Ureter (tissue), 1 donor: ENCODE results near the gene WRNIP1. TPM values are rescaled to one million over a fixed set of nuclear protein-coding genes. Genes with fewer than 3 reads are reported as not detected.
"Not testable (repeated sequence)": the region's sequence is repeated elsewhere in the genome, so short reads cannot be mapped to it uniquely, and the experiment has no call there.

Experiments
- DNase-seq: peaks from one replicate; pipeline ENCODE4 v3.0.0-alpha.2; 2020; ENCODE audit warnings: low spot score
- total RNA-seq: library from RNA; stranded (reverse); gene quantifications from one replicate; pipeline ENCODE4 v1.2.4, GENCODE V29; 2023
- donor health status: DM: yes; HTN: yes; CAD: no.

The WRNIP1 gene
- total RNA-seq, 1 donor from 2014 or later = 33.5 TPM

GRCh38 chr6:2784061-2784460 is 18.9 kb downstream of the WRNIP1 start:
- no peak for DNase-seq

GRCh38 chr6:2784930-2785329 is 19.7 kb downstream of the WRNIP1 start:
- DNase-seq = no peak

GRCh38 chr6:2786269-2786668 is 21.1 kb downstream of the WRNIP1 start:
- no peak for DNase-seq

- peak; percentile 72 for DNase-seq
Measured at GRCh38 chr6:2790588-2791449, 25.6 kb downstream of the WRNIP1 start.

GRCh38 chr6:2791450-2791974 is 26.3 kb downstream of the WRNIP1 start:
- no peak for DNase-seq

GRCh38 chr6:2792330-2793110 is 27.3 kb downstream of the WRNIP1 start:
- DNase-seq = no peak

GRCh38 chr6:2793534-2794151 is 28.4 kb downstream of the WRNIP1 start:
- DNase-seq = no peak

GRCh38 chr6:2794171-2794730 is 29.1 kb downstream of the WRNIP1 start:
- DNase-seq = no peak

GRCh38 chr6:2795162-2795561 is 30.0 kb downstream of the WRNIP1 start:
- DNase-seq = no peak

- no peak for DNase-seq
Measured at GRCh38 chr6:2795956-2796355, 30.8 kb downstream of the WRNIP1 start.

GRCh38 chr6:2796861-2797260 is 31.7 kb downstream of the WRNIP1 start:
- no peak for DNase-seq

- DNase-seq = no peak
Measured at GRCh38 chr6:2797564-2798031, 32.4 kb downstream of the WRNIP1 start.

GRCh38 chr6:2798586-2799134 is 33.5 kb downstream of the WRNIP1 start:
- no peak for DNase-seq

GRCh38 chr6:2799936-2800527 is 34.8 kb downstream of the WRNIP1 start:
- DNase-seq = no peak

GRCh38 chr6:2800552-2801316 is 35.5 kb downstream of the WRNIP1 start:
- DNase-seq = no peak

- DNase-seq = not testable (repeated sequence)
Measured at GRCh38 chr6:2801687-2802086, 36.5 kb downstream of the WRNIP1 start.

GRCh38 chr6:2802521-2803060 is 37.4 kb downstream of the WRNIP1 start:
- DNase-seq = no peak

GRCh38 chr6:2803731-2804429 is 38.7 kb downstream of the WRNIP1 start:
- no peak for DNase-seq

- no peak for DNase-seq
Measured at GRCh38 chr6:2804516-2804915, 39.3 kb downstream of the WRNIP1 start.
